HepG2 (cell line): ENCODE results near the gene HRCT1. TPM values are rescaled to one million over a fixed set of nuclear protein-coding genes. Genes with fewer than 3 reads are reported as not detected.
"Not testable (repeated sequence)": the region's sequence is repeated elsewhere in the genome, so short reads cannot be mapped to it uniquely, and the experiment has no call there.

Source experiments
- ATAC-seq: fragments of 200-7000 bp; cut with Tn5 transposase; 3 replicates; pipeline ENCODE4 v1.9.1; 2020; ENCODE audit warnings: mild to moderate bottlenecking, moderate library complexity
- BruUV-seq: library from RNA; stranded (reverse); fragments of 400-500 nt; replicated peaks from 2 replicates; lab custom pipeline; 2021; lab: Mats Ljungman, UMichigan
- CTCF ChIA-PET: fragments of 300-600 bp; formaldehyde crosslinking; extraction: SDS; loops from one replicate; lab custom pipeline; 2021; ENCODE audit warnings: low total read pairs, inconsistent platforms, low intra/inter-chr PET ratio; lab: Yijun Ruan, JAX
- POLR2A ChIA-PET: fragments of 350-600 bp; sonication (Branson Sonifier 250); formaldehyde crosslinking; loops from one replicate; lab custom pipeline; 2020; ENCODE audit warnings: antibody characterized with exemption, inconsistent platforms; lab: Yijun Ruan, JAX
- DNase-seq: peaks from one replicate; pipeline ENCODE4 v3.0.0-alpha.2; 2015; ENCODE audit warnings: low spot score
- FAIRE-seq: peaks from 3 replicates; lab custom pipeline; 2011; peaks lifted over from hg19 to GRCh38; lab: Jason Lieb, UNC
- H2AFZ ChIP-seq: one replicate; pipeline ENCODE4 v1.6.1; 2011; ENCODE audit warnings: low read length, inconsistent platforms
- H3K27ac ChIP-seq: fragments of 300-600 bp; 3 replicates; pipeline ENCODE4 v1.8.0; 2011; ENCODE audit warnings: mixed run types, mild to moderate bottlenecking, mixed read lengths, low read length, inconsistent platforms; ENCODE audit not compliant: insufficient read depth; ENCODE audit errors: extremely low read length
- H3K27me3 ChIP-seq, 2 experiments: fragments of 200-600 bp in 1 of 2; 2 replicates in 1 of 2; 3 replicates in 1 of 2; pipeline versions ENCODE4 v1.6.0 to v1.8.0; 2011; ENCODE audit warnings: low read length in 2 of 2, mild to moderate bottlenecking in 2 of 2, moderate library complexity in 2 of 2, inconsistent platforms in 1 of 2; ENCODE audit not compliant: insufficient read depth in 2 of 2, control insufficient read depth in 1 of 2
- H3K36me3 ChIP-seq, 2 experiments: fragments of 200-600 bp in 1 of 2; replicated peaks in 1 of 2; 2 replicates in 1 of 2; 3 replicates in 1 of 2; pipeline versions ENCODE4 v1.5.1 to v1.8.0; 2011; ENCODE audit warnings: low read length in 2 of 2, inconsistent platforms in 1 of 2; ENCODE audit not compliant: insufficient read depth in 2 of 2, control insufficient read depth in 1 of 2
- H3K4me1 ChIP-seq: 2 replicates; pipeline ENCODE4 v1.5.1; 2012; ENCODE audit warnings: low read length, inconsistent platforms; ENCODE audit not compliant: insufficient read depth
- H3K4me2 ChIP-seq: 2 replicates; pipeline ENCODE4 v1.6.0; 2011; ENCODE audit warnings: low read depth, low read length, inconsistent platforms
- H3K4me3 ChIP-seq, 3 experiments: fragments of 200-600 bp in 1 of 3; sonication (generic), shearing (Covaris generic) in 1 of 3; replicated peaks in 1 of 3; 2 replicates each; pipeline ENCODE4 v1.5.1; 2011 to 2016; ENCODE audit warnings: low read length in 3 of 3, inconsistent platforms in 2 of 3, low read depth in 2 of 3, mild to moderate bottlenecking in 2 of 3, control low read depth in 1 of 3, mixed read lengths in 1 of 3; ENCODE audit not compliant: insufficient read depth in 1 of 3
- H3K79me2 ChIP-seq: one replicate; pipeline ENCODE4 v1.6.1; 2011; ENCODE audit warnings: low read length, inconsistent platforms; ENCODE audit not compliant: insufficient read depth
- H3K9ac ChIP-seq: 2 replicates; pipeline ENCODE4 v1.6.0; 2011; ENCODE audit warnings: mild to moderate bottlenecking, low read depth, low read length, inconsistent platforms; ENCODE audit not compliant: insufficient read depth
- H3K9me3 ChIP-seq: 2 replicates; pipeline ENCODE4 v1.5.1; 2012; ENCODE audit warnings: mild to moderate bottlenecking, low read length
- H4K20me1 ChIP-seq: 2 replicates; pipeline ENCODE4 v1.6.0; 2011; ENCODE audit warnings: inconsistent platforms, mild to moderate bottlenecking, low read length, moderate library complexity; ENCODE audit not compliant: insufficient read depth
- CBFB ChIP-seq: sonication (generic); formaldehyde crosslinking; IDR thresholded peaks from 2 replicates; pipeline ENCODE4 v1.4.0; 2020; ENCODE audit warnings: missing genetic modification reagents
- WGBS: methylation state at CpG from one replicate; pipeline ENCODE4 v1.1.6; 2017; ENCODE audit warnings: low lambda C conversion rate; 5-methylcytosine and 5-hydroxymethylcytosine counted together
- in situ Hi-C: cut with HindIII; loops from 2 replicates; pipeline ENCODE4 v1.10.0; 2017; ENCODE audit warnings: low pct_unique_long_range_greater_than_20kb; ENCODE audit not compliant: extremely low pct_ligation_motif_present
- intact Hi-C: fragments of 100-400 bp; cut with micrococcal nuclease; formaldehyde crosslinking; loops from one replicate; pipeline ENCODE4 v1.10.0; 2022; ENCODE audit not compliant: unreplicated experiment
- polyA plus RNA-seq, 8 experiments: library from polyadenylated mRNA; depleted of rRNA in 3 of 8; stranded (reverse) in 7 of 8; unstranded in 1 of 8; fragments of >200 nt; fragmentation: Illumina TruSeq in 4 of 8; extraction: Trizol in 4 of 8; gene quantifications; 2 replicates each; pipeline versions ENCODE4 v1.2.1 to v1.2.3, GENCODE V29; 2011 to 2016; ENCODE audit warnings: low read depth in 4 of 8, missing spikeins in 1 of 8, mixed read lengths in 1 of 8; ENCODE audit not compliant: insufficient read depth in 1 of 8
- total RNA-seq, 5 experiments: library from RNA; depleted of rRNA; stranded (reverse); fragments of >200 nt; fragmentation: Illumina TruSeq; extraction: Trizol; gene quantifications; 2 replicates each; pipeline ENCODE4 v1.2.3, GENCODE V29; 2016; ENCODE audit warnings: low read depth in 1 of 5
- TF ChIP-seq, protein P1 (sequence below): sonication (generic); formaldehyde crosslinking; conservative IDR thresholded peaks from 2 replicates; pipeline ENCODE4 v1.8.0; 2022; ENCODE audit warnings: mild to moderate bottlenecking, moderate library complexity, missing genetic modification reagents
- TF ChIP-seq, protein P2 (sequence below): sonication (generic); formaldehyde crosslinking; IDR thresholded peaks from 2 replicates; pipeline ENCODE4 v1.4.0; 2020; ENCODE audit warnings: missing genetic modification reagents

The HRCT1 gene
- total and polyA plus RNA-seq, 2 of the 13 experiments (the other 11 are each of a cell fraction or from before 2014, with no cell fraction given) = 0.13 TPM; not detected in 1

DNA sequence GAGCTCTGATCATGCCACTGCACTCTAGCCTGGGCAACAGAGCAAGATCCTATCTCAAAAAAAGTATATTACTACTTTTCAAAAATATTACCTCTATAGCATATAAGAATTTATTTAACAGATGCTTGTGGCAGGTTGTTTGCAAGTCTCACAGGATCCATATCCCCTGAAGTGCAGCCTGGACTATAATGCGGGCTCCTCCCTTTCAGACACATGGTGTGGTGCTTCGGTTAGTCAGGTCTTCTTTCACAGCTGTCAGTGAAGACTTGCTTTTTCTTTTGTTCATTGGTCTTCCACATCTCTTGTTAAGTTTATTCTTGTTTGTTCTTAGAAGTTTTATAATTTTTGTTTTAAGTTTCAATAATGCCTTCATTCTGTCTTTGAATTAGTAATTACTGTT is 9.4 kb upstream of the HRCT1 start:
- FAIRE-seq = no peak

DNA sequence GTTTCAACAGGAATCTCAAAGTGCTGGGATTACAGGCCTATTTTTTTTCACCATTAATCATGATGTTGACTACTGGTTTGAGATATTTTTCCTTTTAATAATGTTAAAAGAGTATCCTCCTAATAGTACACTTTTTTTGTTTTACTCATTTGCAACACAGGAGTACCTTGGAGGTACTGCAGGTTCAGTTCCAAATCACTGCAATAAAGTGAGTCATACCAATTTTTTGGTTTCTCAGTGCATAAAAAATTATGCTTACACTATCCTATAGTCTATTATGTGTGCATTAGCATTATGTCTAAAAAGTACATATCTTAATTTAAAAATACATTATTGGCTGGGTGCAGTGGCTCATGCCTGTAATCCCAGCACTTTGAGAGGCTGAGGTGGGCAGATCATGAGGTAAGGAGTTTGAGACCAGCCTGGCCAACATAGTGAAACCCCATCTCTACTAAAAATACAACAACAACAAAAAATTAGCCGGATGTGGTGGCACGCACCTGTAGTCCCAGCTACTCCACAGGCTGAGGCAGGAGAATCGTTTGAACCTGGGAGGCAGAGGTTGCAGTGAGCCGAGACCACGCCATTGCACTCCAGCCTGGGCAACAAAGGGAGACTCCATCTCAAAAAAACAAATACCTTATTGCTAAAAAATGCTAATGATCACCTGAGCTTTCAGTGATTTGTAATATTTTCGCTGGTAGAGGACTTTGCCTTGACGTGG is 8.5 kb upstream of the HRCT1 start:
- H4K20me1 ChIP-seq, H3K4me1 ChIP-seq, H3K4me3 ChIP-seq, H3K36me3 ChIP-seq, H3K79me2 ChIP-seq, H3K9me3 ChIP-seq, ATAC-seq, BruUV-seq, H2AFZ ChIP-seq, CTCF ChIA-PET, H3K9ac ChIP-seq, POLR2A ChIA-PET, DNase-seq, H3K4me2 ChIP-seq, intact Hi-C loops, FAIRE-seq, H3K27ac ChIP-seq, H3K27me3 ChIP-seq, in situ Hi-C loops: not testable (repeated sequence)
- 0% methylated on average over 7 of the region's 7 CpGs for WGBS

More for the DNA sequence above, 9.4 kb upstream of the HRCT1 start:
- no peak for ATAC-seq
- no peaks in the 10 kb centered on the region for H3K9me3 ChIP-seq
- CTCF ChIA-PET = no interaction called here
- in situ Hi-C loops = no loop called here
- peaks cover 0 to 4% of the 10 kb centered on the region in 2 experiments; a peak in 1 of 5 replicates for H3K27me3 ChIP-seq
- POLR2A ChIA-PET = no interaction called here
- TF ChIP-seq, protein P1, sequence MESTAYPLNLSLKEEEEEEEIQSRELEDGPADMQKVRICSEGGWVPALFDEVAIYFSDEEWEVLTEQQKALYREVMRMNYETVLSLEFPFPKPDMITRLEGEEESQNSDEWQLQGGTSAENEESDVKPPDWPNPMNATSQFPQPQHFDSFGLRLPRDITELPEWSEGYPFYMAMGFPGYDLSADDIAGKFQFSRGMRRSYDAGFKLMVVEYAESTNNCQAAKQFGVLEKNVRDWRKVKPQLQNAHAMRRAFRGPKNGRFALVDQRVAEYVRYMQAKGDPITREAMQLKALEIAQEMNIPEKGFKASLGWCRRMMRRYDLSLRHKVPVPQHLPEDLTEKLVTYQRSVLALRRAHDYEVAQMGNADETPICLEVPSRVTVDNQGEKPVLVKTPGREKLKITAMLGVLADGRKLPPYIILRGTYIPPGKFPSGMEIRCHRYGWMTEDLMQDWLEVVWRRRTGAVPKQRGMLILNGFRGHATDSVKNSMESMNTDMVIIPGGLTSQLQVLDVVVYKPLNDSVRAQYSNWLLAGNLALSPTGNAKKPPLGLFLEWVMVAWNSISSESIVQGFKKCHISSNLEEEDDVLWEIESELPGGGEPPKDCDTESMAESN (CRISPR knock-in tag) = no peak
- TF ChIP-seq, protein P2, sequence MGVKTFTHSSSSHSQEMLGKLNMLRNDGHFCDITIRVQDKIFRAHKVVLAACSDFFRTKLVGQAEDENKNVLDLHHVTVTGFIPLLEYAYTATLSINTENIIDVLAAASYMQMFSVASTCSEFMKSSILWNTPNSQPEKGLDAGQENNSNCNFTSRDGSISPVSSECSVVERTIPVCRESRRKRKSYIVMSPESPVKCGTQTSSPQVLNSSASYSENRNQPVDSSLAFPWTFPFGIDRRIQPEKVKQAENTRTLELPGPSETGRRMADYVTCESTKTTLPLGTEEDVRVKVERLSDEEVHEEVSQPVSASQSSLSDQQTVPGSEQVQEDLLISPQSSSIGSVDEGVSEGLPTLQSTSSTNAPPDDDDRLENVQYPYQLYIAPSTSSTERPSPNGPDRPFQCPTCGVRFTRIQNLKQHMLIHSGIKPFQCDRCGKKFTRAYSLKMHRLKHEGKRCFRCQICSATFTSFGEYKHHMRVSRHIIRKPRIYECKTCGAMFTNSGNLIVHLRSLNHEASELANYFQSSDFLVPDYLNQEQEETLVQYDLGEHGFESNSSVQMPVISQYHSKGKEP (CRISPR knock-in tag) = no peak
- TF ChIP-seq CBFB (CRISPR knock-in tag) = no peak
- TF ChIP-seq, all 625 proteins: peak for 0
- no peaks in the 10 kb centered on the region for H4K20me1 ChIP-seq
- H3K9ac ChIP-seq = no peak overlapping the region
- H3K4me1 ChIP-seq = peaks cover 6% of the 10 kb centered on the region
- H3K79me2 ChIP-seq = no peaks in the 10 kb centered on the region
- H3K36me3 ChIP-seq = no peaks in the 10 kb centered on the region
- BruUV-seq = no TSS peak
- intact Hi-C loops = no loop called here
- no peak overlapping the region for H2AFZ ChIP-seq
- no peak overlapping the region for H3K27ac ChIP-seq
- no peak for DNase-seq
- H3K4me3 ChIP-seq = no peak overlapping the region
- H3K4me2 ChIP-seq = no peak overlapping the region
- WGBS = 90% methylated on average over 2 of the region's 2 CpGs
